ENCODE results near the gene IFNA13. TPM values are rescaled to one million over a fixed set of nuclear protein-coding genes. Genes with fewer than 3 reads are reported as not detected.
"Not testable (repeated sequence)": the region's sequence is repeated elsewhere in the genome, so short reads cannot be mapped to it uniquely, and the experiment has no call there.

Gene IFNA13
- total RNA-seq (2014; rRNA removed; shearing (Covaris generic)): not detected in 2 replicates

GRCh38 chr9:21367957-21368356, at the start of gene IFNA13:
IFNA13 (minus strand) TSS chr9:21368057; CDS start chr9:21368010, 47 bp downstream.
- DNase-seq (ENCODE audit: low spot score): no peak

- DNase-seq (ENCODE audit: low spot score): no peak
Measured at GRCh38 chr9:21415493-21416267, 47.8 kb upstream of the IFNA13 start.

- DNase-seq (ENCODE audit: low spot score): no peak
Measured at GRCh38 chr9:21414220-21414940, 46.5 kb upstream of the IFNA13 start.

GRCh38 chr9:21413624-21414023, 45.8 kb upstream of the IFNA13 start:
- DNase-seq (ENCODE audit: low spot score): no peak

- no peak for DNase-seq (ENCODE audit: low spot score)
Measured at GRCh38 chr9:21413151-21413550, 45.3 kb upstream of the IFNA13 start.

GRCh38 chr9:21412107-21412506, 44.2 kb upstream of the IFNA13 start:
- no peak for DNase-seq (ENCODE audit: low spot score)

GRCh38 chr9:21408817-21409216, 41.0 kb upstream of the IFNA13 start, which contains the start of gene IFNA8:
IFNA8 (plus strand) TSS chr9:21409117; CDS start chr9:21409177, 60 bp downstream.
- DNase-seq (ENCODE audit: low spot score): no peak

GRCh38 chr9:21404146-21404545, 36.3 kb upstream of the IFNA13 start:
- no peak for DNase-seq (ENCODE audit: low spot score)

GRCh38 chr9:21402386-21403251, 34.8 kb upstream of the IFNA13 start:
- no peak for DNase-seq (ENCODE audit: low spot score)

GRCh38 chr9:21399956-21400355, 32.1 kb upstream of the IFNA13 start:
- no peak for DNase-seq (ENCODE audit: low spot score)

GRCh38 chr9:21398955-21399489, 31.2 kb upstream of the IFNA13 start:
- DNase-seq (ENCODE audit: low spot score): no peak

GRCh38 chr9:21395778-21396717, 28.2 kb upstream of the IFNA13 start:
- no peak for DNase-seq (ENCODE audit: low spot score)

- DNase-seq (ENCODE audit: low spot score): no peak
Measured at GRCh38 chr9:21392270-21392669, 24.4 kb upstream of the IFNA13 start.

GRCh38 chr9:21385131-21385670, 17.3 kb upstream of the IFNA13 start, which contains the start of gene IFNA2:
IFNA2 (minus strand) TSS chr9:21385398; CDS start chr9:21385329, 69 bp downstream.
- DNase-seq (ENCODE audit: low spot score): no peak

GRCh38 chr9:21383627-21384026, 15.8 kb upstream of the IFNA13 start:
- no peak for DNase-seq (ENCODE audit: low spot score)

GRCh38 chr9:21381448-21382339, 13.8 kb upstream of the IFNA13 start:
- DNase-seq (ENCODE audit: low spot score): no peak

- DNase-seq (ENCODE audit: low spot score): not testable (repeated sequence)
Measured at GRCh38 chr9:21371467-21371866, 3.6 kb upstream of the IFNA13 start.

- not testable (repeated sequence) for DNase-seq (ENCODE audit: low spot score)
Measured at GRCh38 chr9:21367169-21367568, 688 bp downstream of the IFNA13 start.

- no peak for DNase-seq (ENCODE audit: low spot score)
Measured at GRCh38 chr9:21362287-21362686, 5.6 kb downstream of the IFNA13 start.

Data from H4 (cell line).